Tibial nerve (tissue), 3 donors: ENCODE measurements around the gene SFXN1.

ENCODE experiments used
- POLR2A ChIP-seq, 2 donors: fragments of 450-650 bp; IDR thresholded peaks; one replicate each; pipeline ENCODE4 v1.6.1; 2017; ENCODE audit warnings: antibody characterized with exemption in 2 of 2, mild to moderate bottlenecking in 2 of 2, moderate library complexity in 2 of 2
- TF ChIP-seq, protein P1 (sequence below), 5 experiments: fragments of 200-600 bp in 3 of 5; fragments of 450-650 bp in 2 of 5; sonication (generic) in 3 of 5; IDR thresholded peaks; one replicate each; pipeline ENCODE4 v1.5.1; 2016 to 2019; ENCODE audit warnings: antibody characterized with exemption in 5 of 5, mild to moderate bottlenecking in 3 of 5, moderate library complexity in 2 of 5

DNA sequence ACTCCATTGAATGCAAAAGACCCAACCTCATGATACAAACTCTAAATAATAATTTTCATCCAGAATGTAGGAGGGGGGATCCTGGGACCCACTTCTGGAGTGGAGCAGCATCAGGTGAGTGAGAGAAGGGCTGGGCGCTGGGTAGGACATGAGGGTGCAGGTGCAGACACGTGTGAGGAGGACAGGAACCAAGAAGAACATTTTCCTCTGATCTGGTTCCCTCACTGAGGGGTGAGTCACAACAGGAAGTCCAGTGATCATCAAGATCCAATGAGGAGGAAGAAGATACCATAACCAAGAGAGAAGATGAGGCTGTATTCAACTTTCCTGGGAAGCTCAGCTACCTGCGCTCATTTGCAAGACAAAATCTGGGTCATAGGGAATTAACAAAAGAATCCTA is 57.4 kb downstream of the SFXN1 start:
- no peak for TF ChIP-seq POLR2A (IDR thresholded peaks at IDR 0.05)
- TF ChIP-seq, protein P1, sequence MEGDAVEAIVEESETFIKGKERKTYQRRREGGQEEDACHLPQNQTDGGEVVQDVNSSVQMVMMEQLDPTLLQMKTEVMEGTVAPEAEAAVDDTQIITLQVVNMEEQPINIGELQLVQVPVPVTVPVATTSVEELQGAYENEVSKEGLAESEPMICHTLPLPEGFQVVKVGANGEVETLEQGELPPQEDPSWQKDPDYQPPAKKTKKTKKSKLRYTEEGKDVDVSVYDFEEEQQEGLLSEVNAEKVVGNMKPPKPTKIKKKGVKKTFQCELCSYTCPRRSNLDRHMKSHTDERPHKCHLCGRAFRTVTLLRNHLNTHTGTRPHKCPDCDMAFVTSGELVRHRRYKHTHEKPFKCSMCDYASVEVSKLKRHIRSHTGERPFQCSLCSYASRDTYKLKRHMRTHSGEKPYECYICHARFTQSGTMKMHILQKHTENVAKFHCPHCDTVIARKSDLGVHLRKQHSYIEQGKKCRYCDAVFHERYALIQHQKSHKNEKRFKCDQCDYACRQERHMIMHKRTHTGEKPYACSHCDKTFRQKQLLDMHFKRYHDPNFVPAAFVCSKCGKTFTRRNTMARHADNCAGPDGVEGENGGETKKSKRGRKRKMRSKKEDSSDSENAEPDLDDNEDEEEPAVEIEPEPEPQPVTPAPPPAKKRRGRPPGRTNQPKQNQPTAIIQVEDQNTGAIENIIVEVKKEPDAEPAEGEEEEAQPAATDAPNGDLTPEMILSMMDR (IDR thresholded peaks at IDR 0.05): no peak
